HG03095 (cell line): ENCODE results near the gene HUS1B.
A peak's percentile ranks its signal among the peaks of the same experiment; 100 is the strongest.
"Not testable (repeated sequence)": the region's sequence is repeated elsewhere in the genome, so short reads cannot be mapped to it uniquely, and the experiment has no call there.

Experiments
- ATAC-seq: cut with Tn5 transposase; IDR thresholded peaks from one replicate; pipeline ENCODE4 v1.9.1; 2021; ENCODE audit warnings: moderate library complexity; ENCODE audit not compliant: unreplicated experiment

The HUS1B gene

DNA sequence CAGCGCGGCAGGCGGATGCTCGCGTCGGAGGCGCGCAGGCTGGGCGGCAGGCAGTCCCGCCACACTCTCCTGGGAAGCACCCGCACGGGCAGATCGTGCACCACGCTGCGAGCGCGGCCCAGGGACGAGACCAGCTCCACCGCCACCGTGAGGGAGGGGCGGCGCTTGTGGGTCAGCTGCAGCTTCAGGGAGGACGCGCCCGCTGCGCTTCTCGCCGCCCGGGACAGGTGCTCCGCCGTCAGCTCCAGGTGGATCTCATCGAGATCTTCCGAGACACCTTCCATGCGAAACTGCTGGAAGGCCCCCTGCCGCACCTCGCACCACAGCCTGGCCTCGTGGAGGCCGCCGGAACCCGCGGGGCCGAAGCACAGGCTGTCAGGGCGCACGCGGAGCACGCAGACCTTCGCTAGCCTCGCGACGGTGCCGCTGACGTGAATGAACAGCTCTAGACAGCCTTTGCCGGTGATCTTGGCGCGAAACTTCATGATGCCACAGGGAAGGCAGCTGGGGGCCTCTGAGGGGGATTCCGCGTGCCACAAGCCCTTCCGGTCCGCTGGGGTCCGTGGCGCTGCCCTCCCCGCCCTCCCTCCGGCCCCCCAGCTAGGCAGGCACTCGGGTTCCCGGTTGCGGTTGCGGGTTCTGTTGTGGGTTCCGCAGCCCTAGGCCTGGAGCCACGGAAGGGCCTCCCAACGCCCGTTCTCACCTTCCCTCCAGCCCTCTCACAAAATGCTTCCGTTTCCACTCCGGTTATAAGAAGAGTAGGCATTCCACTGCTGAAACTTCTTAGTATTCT lies at the start of gene HUS1B:
Gene HUS1B, minus strand, starts transcription at position 641 of the 793 bp plus-strand sequence. Its CDS starts 156 bp downstream, at position 485.
- no peak for ATAC-seq

DNA sequence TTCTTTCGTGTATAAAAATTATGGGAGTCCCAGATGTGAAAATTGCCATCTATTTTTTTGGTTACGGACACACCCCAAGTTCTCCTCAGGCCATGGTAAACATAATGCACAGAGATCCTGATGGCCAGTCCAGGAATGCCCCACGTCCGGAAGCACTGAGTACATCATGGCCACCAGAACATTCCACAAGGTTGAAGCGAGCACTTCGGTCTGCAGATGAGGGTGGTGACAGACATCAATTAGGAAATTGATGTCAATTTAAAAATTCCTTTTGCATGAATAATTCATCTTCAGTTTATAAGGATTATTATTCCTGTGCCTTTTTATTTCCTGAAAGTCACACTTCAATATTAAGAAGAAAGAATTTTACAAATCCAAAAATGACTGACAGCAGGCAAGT lies 49.2 kb upstream of the HUS1B start:
- no peak for ATAC-seq

GRCh38 chr6:705047-705446 lies 48.1 kb upstream of the HUS1B start:
- ATAC-seq: no peak

DNA sequence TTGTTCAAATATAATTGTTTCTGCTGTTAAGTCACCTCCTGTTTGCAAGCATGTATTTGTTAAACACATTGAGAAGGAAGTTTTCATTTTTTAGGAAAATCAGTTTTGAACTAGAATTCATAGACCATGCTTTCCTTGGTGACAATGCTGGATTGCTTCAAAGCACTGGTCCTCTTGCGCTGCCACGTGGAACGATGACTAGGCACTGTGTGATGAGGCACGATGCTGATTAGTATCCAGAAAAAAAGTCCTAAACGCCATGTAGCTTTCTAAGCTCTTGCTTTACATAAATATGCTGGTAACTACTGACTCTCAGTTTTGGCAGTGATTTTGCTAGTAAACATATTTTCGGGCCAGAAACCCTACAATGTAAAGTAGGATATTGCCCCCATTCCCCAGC lies 47.1 kb upstream of the HUS1B start:
- ATAC-seq: no peak

DNA sequence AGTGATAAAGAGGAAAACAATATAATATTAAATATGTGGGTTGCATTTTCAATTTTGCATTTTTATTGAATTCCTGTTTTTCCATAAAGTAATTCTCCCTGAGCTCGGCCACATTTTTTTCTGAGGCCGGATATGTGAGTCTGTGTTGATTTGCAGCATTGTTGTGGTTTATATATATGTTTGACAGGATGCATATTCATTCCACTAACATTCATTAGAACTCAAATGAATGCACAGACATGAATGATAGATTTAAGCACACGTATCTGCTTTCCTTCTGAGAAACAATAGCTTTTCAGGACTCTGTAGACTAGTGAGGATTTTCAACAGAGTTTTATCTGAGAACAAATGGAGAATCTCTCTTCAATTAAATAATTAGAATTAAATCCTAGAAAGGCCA lies 46.7 kb upstream of the HUS1B start:
- no peak for ATAC-seq

DNA sequence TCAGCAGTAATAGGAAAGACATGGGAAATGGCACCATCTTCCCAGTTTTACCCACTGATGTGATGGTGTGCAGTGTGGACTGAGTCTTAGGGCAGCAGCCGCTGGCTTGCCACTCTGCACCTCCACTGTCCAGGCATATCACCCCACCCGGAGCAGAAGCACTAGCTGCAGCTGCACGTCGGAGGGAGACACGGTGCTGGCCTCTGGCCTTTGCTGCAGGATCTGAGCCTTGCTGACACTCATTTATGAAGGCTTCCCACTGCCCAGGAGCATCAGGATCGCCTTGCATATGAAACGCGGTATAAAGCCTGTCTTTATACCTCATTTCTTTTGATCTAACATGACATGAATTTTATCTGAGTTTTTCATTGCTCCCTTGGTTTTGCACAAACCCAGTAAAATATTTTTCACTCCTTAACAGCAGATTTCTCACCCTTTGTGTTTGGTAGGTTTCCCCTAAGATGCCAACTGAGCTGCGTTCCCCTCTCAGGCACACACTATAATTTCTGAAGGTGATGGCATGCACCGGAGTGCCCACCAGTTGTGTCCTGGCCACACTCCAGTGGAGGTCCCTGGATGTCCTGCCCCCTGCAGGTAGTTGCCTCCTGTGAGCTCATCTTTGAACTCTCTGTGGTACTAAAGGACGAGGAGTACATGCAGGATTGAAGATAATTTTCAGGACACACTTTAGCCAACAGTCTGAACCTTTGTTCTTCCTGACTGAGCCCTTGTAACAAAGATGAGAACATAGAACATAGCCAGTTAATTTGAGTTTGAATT lies 45.0 kb upstream of the HUS1B start:
- ATAC-seq: no peak

DNA sequence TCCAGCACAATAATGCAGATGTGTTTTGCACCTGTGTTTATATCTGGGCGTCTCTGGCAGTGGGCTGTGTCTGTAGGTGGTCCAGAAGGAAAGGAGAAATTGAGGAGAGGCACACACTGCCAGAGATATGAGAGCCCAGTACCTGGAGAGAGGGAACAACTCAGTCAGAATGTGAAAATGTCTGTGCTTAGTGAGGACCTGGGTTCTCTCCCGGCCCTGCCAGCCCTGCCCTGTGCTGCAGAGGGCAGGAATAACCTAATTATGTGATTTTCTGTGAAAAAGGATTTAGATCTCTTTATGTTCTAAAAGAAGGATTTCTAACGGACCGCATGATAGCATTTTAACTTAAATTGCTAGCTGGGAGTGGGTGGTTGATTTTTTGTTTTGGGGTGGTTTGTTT lies 44.3 kb upstream of the HUS1B start:
- ATAC-seq: no peak

DNA sequence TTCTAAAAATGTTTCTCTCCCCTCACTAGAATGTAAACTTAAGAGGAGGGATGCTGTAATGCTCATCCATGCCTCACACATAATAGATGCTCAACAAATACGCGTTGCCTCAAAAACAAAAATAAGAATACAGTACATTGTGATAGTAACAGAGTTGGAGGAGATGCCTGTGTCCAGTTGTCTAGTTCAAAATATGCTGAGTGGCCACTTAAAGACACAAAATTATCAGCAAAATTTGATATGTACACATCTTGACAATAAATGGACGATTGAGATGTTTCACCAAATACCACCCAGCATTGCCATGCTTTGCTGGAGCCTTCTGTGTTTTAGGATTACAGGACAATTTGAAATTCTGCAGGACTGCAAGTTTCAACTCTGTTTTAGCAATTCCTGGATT lies 43.6 kb upstream of the HUS1B start:
- no peak for ATAC-seq

GRCh38 chr6:699319-699718 lies 42.4 kb upstream of the HUS1B start:
- ATAC-seq: no peak

- ATAC-seq: not testable (repeated sequence)
Observed at GRCh38 chr6:694431-695126, 37.7 kb upstream of the HUS1B start.

GRCh38 chr6:693723-694009 lies 36.8 kb upstream of the HUS1B start:
- no peak for ATAC-seq

GRCh38 chr6:692858-693722 lies 36.2 kb upstream of the HUS1B start, which contains the start of gene EXOC2:
Gene EXOC2 (minus strand): TSS chr6:693139. CDS start chr6:637818, 55,321 bp downstream.
- peak; percentile 84 for ATAC-seq

- peak; percentile 63 for ATAC-seq
Observed at GRCh38 chr6:692356-692851, 35.5 kb upstream of the HUS1B start.

- ATAC-seq: no peak
Observed at GRCh38 chr6:689223-689622, 32.3 kb upstream of the HUS1B start.

- no peak for ATAC-seq
Observed at GRCh38 chr6:686497-686896, 29.6 kb upstream of the HUS1B start.

- ATAC-seq: peak; percentile 83
Observed at GRCh38 chr6:684831-685636, 28.1 kb upstream of the HUS1B start.

- no peak for ATAC-seq
Observed at GRCh38 chr6:683742-684440, 27.0 kb upstream of the HUS1B start.

DNA sequence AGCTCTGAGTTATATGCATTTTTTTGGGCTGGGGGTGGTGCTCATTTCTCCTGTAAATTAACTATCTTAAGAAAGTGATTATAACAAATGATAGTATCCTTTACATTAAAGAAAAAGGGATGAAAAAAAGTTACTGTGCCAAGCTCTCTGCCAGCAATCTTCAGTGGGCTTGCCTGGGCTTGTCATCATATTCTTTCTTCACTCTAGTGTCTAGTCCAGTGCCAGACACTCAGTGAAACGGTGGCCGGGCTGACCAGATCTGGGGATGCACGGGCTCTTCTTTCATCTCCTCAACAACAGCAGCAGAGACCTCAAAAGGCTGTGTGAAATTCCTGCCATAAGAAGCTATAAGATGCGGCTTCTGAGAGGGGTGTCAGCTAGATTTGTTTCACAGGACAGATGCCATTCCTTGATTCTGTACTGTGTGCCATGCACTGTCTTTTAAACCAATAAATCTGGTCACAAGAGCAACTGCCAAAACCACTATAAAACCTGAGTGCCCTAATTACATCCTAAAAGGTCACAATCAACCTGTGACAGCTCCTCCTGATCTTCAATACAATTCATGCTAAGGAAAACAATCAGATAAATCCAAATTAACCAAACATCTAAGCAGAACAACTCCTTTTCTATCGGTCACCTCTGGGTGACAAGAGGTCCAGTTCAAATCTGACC lies 23.9 kb upstream of the HUS1B start:
- ATAC-seq: no peak

DNA sequence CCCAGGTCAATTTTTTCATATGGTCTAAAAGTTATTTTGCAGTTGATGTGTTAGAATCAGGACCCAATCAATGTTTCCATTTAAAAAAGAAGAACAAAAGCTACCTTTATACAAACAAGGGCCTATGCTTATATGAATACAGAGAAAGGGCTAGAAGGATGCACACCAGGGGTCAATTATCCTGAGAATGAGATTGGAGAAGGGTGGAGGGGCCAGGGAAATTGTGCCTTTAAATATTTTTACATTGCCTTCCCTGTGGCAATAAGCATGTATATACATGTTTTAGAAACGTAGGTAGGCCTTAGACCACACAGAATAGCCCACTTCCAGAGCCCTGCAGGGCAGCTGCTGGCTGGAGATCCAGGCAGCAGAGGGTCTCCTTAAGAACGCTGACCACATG lies 23.4 kb upstream of the HUS1B start:
- no peak for ATAC-seq
